ENCODE data around the gene CDK7.

DNA sequence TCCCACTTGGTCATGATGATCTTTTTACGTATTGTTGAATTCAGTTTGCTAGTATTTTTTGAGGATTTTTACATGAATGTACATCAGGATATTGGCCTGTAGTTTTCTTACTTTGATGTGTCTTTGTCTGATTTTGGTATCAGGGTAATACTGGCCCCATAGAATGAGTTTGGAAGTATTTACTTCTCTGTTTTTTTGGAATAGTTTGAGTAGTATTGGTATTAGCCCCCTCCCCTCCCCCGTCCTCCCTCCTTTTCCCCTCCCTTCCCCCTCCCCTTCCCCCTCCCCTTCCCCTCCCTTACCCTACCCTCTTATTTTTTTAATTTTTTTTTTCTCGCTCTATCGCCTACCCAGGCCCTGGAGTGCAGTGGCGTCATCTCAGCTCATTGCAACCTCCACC, 10.3 kb downstream of the CDK7 start:
- TF ChIP-seq, protein P1, sequence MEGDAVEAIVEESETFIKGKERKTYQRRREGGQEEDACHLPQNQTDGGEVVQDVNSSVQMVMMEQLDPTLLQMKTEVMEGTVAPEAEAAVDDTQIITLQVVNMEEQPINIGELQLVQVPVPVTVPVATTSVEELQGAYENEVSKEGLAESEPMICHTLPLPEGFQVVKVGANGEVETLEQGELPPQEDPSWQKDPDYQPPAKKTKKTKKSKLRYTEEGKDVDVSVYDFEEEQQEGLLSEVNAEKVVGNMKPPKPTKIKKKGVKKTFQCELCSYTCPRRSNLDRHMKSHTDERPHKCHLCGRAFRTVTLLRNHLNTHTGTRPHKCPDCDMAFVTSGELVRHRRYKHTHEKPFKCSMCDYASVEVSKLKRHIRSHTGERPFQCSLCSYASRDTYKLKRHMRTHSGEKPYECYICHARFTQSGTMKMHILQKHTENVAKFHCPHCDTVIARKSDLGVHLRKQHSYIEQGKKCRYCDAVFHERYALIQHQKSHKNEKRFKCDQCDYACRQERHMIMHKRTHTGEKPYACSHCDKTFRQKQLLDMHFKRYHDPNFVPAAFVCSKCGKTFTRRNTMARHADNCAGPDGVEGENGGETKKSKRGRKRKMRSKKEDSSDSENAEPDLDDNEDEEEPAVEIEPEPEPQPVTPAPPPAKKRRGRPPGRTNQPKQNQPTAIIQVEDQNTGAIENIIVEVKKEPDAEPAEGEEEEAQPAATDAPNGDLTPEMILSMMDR (IDR thresholded peaks at IDR 0.05) = no peak
- TF ChIP-seq POLR2A (IDR thresholded peaks at IDR 0.05) = no peak
